ENCODE results near the gene MAPK10. TPM values are rescaled to one million over a fixed set of nuclear protein-coding genes. Genes with fewer than 3 reads are reported as not detected.

The MAPK10 gene
- total RNA-seq, 1 experiment from 2014 or later = 4.7 TPM

- Histone ChIP-seq H4K20me1 (ENCODE audit: control insufficient read depth, insufficient read depth, insufficient read length) (no peaks in the 10 kb centered on the region), H2AK5ac (ENCODE audit: insufficient read length, low read length) (no peak overlapping the region), H3K18ac (ENCODE audit: insufficient read length, low read depth, low read length) (no peak overlapping the region), H4K5ac (ENCODE audit: insufficient read length, low read depth, low read length) (no peak overlapping the region), H3K4ac (ENCODE audit: low read depth, low read length) (no peak overlapping the region), H3K27ac (ENCODE audit: insufficient read length, low read depth, low read length) (no peak overlapping the region), H3K4me1 (ENCODE audit: insufficient read depth, low read length) (no peaks in the 10 kb centered on the region; the same call in 1 of the 2 replicates), H3K79me2 (ENCODE audit: insufficient read depth, low read length) (no peaks in the 10 kb centered on the region), H2BK12ac (ENCODE audit: insufficient read length, low read depth, low read length) (no peak overlapping the region), H2AFZ (ENCODE audit: low read length) (no peak overlapping the region), H3K9ac (ENCODE audit: extremely low read depth, insufficient read length, low read length) (no peak overlapping the region), H2BK5ac (ENCODE audit: insufficient read length, low read length) (no peak overlapping the region), H4K8ac (replicated peaks; ENCODE audit: insufficient read length, low read depth, low read length) (no peak overlapping the region), H3K23ac (ENCODE audit: insufficient read length, low read depth, low read length) (no peak overlapping the region), H2BK15ac (ENCODE audit: low read depth, low read length) (no peak overlapping the region), H3K14ac (ENCODE audit: insufficient read depth, low read length) (no peak overlapping the region), H3K4me2 (ENCODE audit: insufficient read depth, insufficient read length, low read length) (no peak overlapping the region), H3T11ph (ENCODE audit: low read length) (no peak overlapping the region), H2BK20ac (ENCODE audit: low read depth, low read length, poor library complexity, severe bottlenecking) (no peak overlapping the region), H3K23me2 (ENCODE audit: insufficient read length, low read depth, low read length, poor library complexity, severe bottlenecking) (no peaks in the 10 kb centered on the region), H3K56ac (ENCODE audit: insufficient read length, low read depth, low read length) (no peak overlapping the region), H4K91ac (ENCODE audit: insufficient read length, low read depth, low read length) (no peak overlapping the region), H3K9me3 (ENCODE audit: control insufficient read depth, low read depth, low read length) (no peaks in the 10 kb centered on the region), H3K79me1 (ENCODE audit: insufficient read depth, low read depth, low read length, poor library complexity, severe bottlenecking) (no peaks in the 10 kb centered on the region), H3K27me3 (ENCODE audit: insufficient read depth, low read length) (no peaks in the 10 kb centered on the region), H2BK120ac (ENCODE audit: low read depth, low read length, poor library complexity, severe bottlenecking) (no peak overlapping the region)
- WGBS (ENCODE audit: extremely low coverage, insufficient read length, low lambda C conversion rate) = no CpG with 5 or more reads among the region's 2 CpGs
- TF ChIP-seq CTCF (conservative IDR thresholded peaks at IDR 0.05) = no peak
- no peak overlapping the region for H3K27ac Mint-ChIP-seq
- peaks cover 0 to 3% (median 2%) of the 10 kb centered on the region in 3 experiments; a peak in 2 of 7 replicates for H3K36me3 Mint-ChIP-seq (ENCODE audit: insufficient read depth in 1 of 3, low read depth in 3 of 3)
- peaks cover 12% of the 10 kb centered on the region in 2 experiments for H3K4me1 Mint-ChIP-seq
- H3K9me3 Mint-ChIP-seq = peaks cover 0 to 3% of the 10 kb centered on the region in 2 experiments; a peak in 2 of 5 replicates
- H3K27me3 Mint-ChIP-seq (ENCODE audit: low read depth) = no peaks in the 10 kb centered on the region
- DNase-seq = no peak
- no peak overlapping the region for H3K4me3 Mint-ChIP-seq
These were observed 156.7 kb downstream of the MAPK10 start for GRCh38 chr4:86203176-86203575.
